Activated CD8-positive, alpha-beta memory T cell treated with anti-CD3 and anti-CD28 coated beads for 4 hours (primary cell): ENCODE data around the gene CANT1.

Experiments used
- DNase-seq, 2 donors: peaks; one replicate each; pipeline ENCODE4 v3.0.0-alpha.2; 2020; ENCODE audit warnings: low read depth in 2 of 2

Gene CANT1

GRCh38 chr17:78995761-78996451, 13.7 kb downstream of the CANT1 start:
- DNase-seq: no peak

GRCh38 chr17:78995022-78995760, 14.4 kb downstream of the CANT1 start:
- no peak for DNase-seq

DNA sequence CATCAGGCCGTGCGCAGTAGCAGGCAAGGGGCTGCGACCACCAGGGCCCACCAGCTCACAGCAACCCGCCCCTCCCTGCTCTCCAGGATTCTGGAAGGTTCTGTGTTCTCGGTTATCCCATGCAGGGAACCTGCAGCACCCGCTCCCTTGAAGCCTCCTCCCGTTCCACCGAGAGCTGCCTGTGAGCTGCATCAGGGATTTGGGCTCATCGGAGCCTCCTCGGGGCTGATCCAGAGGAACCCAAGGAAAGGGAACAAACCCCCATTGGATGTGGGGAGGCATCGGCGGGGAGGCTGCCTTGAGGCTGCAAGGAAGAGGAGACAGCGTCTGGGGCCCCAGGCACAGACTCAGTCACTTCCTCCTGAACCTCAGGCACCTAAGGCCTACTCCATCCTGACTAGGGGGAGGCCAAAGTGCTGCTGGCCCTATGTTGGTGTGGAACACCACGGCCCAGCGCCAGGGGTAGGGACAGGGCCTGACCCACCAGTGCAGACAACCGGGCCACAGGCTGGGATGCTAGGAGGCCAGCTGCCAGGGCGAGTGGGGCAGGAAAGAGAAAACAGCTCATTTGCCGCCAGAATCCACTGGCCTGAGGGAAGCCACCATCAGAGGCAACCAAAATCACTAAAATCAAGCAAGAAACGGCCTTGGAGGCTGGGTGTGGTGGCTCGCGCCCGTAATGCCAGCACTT, 15.4 kb downstream of the CANT1 start:
- DNase-seq: no peak

DNA sequence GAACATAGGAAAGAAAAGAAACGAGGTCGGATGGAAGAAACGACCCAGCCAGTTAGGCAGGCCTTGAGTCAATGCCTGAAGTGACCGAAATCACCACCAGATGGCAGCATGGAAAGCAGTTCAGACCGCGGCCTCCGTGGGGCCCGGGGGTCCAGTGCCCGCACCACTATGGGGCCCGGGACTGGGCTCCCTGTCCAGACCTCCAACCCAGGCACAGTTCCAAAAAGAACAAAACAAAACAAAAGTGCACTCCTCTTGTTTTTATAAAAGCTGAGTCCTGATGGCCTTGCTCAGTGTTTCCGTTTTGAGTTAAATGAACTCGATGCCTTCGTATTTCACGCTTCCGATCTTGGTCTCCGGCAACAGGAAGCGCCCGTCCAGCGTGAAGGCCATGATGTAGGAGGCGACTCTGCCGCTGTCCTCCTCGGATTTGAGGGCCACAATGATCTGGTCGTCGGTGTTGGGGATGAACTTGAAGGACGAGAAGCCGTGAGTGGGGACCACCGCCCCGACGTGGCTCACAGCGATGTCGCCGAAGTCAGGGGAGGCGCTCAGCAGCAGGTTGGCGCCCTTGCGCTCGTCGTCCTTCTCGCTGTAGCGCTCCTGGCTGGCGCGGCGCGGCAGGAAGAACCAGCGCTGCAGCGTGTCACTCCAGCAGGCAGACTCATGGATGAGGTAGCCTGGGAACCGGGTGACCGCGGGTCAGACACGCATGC, 16.2 kb downstream of the CANT1 start:
- no peak for DNase-seq

GRCh38 chr17:78992542-78993212, 16.9 kb downstream of the CANT1 start:
- no peak for DNase-seq

DNA sequence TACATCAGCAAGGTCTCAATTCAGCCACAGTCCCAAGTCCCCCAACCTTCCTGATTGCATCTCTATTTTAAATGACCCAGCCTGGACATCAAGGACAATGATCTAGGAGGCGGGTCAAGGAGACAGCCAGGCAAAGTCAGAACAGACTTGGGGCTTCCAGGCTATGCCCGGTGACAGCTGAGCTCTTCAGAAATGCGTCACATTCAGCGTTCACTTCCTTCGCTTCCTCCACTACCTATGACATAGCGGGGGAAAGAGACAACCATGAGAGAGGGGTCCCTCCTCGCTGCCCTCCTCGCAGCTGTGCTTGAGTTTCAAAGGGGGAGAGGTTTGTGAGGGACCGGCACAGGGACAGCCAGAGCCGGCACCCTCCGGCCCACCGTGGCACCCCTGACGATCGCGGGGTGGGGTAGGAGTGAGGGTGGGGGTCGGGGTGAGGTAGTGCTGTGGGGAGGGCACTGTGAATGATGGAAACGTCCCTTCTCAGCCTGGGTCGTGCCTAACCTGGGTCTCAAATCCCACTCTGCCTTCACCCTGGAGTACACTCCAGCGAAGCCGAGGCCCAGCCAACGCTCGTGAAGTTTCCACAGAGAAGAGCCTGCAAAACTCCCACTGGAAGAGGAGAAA, 17.5 kb downstream of the CANT1 start:
- no peak for DNase-seq

DNA sequence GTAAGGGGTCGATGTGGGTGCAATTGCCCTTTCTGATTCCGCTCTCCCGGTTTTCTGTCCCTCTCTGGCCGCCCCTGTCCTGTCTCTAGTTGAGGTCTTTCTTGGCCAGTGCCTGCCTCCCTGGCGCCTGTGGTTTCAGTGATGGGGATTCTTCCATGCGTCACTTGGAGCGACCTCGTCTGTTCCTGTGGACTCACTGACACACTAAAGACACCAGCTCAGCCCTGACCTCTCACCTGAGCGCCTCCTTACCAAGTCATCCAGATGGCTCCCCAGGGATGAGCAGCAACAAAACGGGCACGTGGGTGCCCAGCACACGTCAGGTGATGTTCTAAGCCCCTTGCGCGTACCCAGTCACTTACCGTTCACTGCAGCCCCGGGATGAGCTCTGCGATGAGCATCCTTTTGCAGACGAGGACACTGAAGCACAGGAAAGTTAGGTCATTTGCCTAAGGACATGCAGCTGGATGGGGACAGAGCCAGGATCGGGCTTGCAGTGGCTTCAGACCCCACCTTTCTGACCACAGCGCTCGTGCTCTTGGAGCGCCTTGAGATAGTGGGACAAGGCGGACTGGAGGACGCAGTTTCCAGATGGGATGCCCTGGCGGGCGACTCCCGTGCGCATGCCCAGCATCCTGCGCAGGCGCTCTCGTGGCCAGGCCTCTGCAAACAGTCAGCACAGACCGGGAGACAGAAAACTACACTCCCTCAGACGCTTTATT, 18.4 kb downstream of the CANT1 start:
- no peak for DNase-seq

- no peak for DNase-seq
Observed at GRCh38 chr17:78990349-78991016, 19.1 kb downstream of the CANT1 start.

- DNase-seq: no peak
Observed at GRCh38 chr17:78988152-78988551, 21.4 kb downstream of the CANT1 start.

GRCh38 chr17:78986649-78987328, 22.8 kb downstream of the CANT1 start:
- DNase-seq: no peak

GRCh38 chr17:78986048-78986648, 23.4 kb downstream of the CANT1 start:
- no peak for DNase-seq

DNA sequence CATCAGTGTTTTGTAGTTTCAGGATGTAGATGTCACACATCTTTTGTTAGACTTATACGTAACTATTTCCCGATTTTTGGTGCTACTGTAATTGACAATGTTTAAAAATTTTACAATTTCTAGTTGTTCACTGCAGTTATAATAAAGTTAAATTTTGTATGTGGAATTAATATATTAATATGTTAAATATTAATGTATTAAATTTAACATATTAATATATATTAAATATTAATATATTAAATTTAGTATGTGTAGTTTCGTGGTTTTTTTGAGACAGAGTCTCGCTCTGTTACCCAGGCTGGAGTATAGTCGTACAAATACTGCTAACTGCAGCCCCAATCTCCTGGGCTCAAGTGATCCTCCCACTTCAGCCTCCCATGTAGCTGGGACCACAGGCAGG, 24.2 kb downstream of the CANT1 start:
- DNase-seq: no peak

- no peak for DNase-seq
Observed at GRCh38 chr17:78981010-78981888, 28.3 kb downstream of the CANT1 start.

DNA sequence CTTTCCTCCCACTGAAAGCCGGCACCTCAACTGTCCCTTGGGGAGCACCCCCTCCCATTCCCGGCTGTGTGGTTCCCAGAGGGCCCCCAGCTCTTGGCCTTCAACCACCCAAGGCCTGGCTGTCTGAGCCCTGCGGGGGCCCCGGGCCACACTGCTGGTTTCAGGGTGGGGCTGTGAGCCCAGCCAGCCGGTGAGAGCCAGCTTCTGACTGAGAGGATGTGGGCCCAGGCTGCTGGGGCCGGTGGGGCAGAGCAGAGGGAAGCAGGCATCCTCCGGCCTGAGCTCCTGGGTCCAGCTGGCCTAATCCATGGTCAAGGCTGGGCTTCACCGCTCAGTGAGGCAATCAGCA, 29.0 kb downstream of the CANT1 start:
- no peak for DNase-seq

DNA sequence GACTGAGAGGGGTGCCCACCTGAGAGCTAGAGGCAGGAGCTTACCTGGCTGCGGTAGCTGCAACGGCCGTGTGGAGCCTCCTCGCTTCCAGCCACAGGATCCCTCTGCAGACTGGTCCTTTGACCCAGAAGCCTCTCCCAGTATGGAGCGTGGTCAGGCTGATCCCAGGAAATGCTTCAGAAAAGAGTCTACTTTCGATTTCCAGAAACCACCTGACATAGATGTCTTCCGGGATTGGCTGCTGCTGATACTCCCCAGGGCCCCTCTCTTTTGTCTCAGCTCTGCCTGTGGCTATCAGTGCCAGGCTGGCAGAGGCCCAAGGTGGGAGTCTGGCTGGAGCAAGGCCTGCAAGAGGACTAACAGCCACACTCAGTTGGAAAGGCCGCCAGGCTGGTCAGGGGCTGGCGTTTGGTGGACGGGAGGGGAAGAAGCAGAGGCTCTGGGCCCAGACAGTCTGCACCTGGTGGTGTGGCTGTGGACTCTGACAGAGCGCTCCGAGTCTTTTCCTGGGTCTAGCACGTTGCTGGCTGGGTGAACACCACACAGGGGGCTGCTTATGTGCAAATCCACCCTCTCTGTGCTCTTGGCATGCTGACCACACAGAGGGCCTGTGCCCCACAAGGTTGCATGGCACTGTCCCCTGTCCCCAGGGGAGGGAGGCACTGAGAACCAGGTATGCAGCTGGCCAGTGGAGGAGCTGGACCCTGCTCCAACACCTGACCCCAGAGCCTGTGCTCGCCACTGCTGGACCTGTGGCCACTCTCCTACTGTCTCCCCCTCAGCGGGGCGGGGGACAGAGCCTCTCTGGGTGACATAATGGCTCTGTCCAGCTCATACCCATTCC, 29.6 kb downstream of the CANT1 start, which contains the start of gene LGALS3BP:
Gene LGALS3BP (minus strand): TSS at position 144 of the 844 bp plus-strand sequence. CDS start 2,732 bp downstream, outside the sequence.
- no peak for DNase-seq

DNA sequence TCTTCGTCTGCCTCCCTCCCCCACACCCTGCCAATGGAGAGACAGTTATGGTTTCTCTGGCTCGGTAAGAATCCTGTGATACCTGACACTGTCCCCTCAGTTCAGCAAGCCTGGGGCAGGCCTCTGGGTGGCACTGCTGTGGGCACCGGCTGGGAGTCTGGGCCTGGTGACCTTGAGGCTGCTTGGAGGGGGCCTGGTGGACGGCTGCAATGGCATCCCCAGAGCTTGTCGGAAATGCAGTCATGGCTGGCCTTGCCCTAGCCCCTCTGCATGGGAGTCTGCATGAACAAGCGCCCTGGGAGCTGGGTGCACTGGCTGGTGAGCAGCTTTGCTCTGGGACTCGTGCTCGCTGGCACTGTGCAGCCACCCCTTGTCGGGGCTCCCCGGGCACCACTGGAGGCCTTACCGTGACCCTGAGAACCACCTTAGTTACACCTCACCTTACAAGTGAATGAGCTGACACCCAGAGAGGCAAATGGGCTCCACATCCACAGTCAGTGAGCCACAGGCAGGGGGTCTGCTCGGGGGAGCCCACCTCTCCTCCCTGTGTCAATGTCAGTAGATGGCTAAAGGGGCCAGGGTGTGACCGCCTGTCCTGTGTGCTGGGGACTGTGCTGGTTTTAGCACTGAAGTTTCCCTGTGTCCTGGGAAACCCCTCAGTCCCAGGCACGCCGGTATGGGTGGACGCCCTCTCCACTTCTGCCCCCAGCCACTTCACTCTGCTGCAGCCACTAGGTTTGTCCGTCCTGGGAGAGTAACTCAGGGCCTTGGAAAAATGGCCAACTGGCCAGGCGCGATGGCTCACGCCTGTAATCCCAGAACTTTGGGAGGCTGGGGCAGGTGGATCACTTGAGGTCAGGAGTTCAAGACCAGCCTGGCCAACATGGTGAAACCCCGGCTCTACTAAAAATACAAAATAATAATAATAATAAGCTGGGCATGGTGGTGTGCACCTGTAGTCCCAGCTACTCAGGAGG, 31.3 kb downstream of the CANT1 start:
- DNase-seq: no peak
